T-helper 1 cell (primary cell): ENCODE measurements around the gene TRPV3.
"Not testable (repeated sequence)": the region's sequence is repeated elsewhere in the genome, so short reads cannot be mapped to it uniquely, and the experiment has no call there.

Source experiments
- DNase-seq, 5 donors: peaks; one replicate each; pipeline ENCODE4 v3.0.0-alpha.2; 2012 to 2020

Gene TRPV3

DNA sequence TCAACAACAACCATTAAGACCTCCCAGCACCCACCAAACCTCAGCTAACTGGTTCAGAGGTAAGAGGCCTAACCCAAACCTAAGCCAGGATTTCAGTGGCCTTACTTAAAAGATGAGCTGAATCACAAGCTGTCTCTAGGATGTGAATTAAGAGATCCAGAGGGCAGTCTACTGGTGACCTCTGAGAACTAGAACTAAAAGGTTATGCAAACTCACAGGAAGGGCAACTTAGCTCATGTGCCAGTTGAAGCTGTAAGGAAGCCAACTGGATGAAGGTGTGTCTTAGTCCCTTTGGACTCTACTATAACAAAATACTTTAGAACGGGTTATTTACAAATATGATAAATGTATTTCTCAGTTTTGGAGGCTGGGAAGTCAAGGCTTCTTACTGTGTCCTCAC lies 91.3 kb downstream of the TRPV3 start:
- not testable (repeated sequence) for DNase-seq
